Central memory CD4-positive, alpha-beta T cell (primary cell): Measurements from ENCODE around the gene ELOVL3.
"Not testable (repeated sequence)": the region's sequence is repeated elsewhere in the genome, so short reads cannot be mapped to it uniquely, and the experiment has no call there.

Source experiments
- DNase-seq: peaks from one replicate; pipeline ENCODE4 v3.0.0; 2022
- total RNA-seq, 3 experiments: gene quantifications; one replicate each; lab custom pipeline; 2026; lab: John Stamatoyannopoulos, UW

ELOVL3 gene, protein sequence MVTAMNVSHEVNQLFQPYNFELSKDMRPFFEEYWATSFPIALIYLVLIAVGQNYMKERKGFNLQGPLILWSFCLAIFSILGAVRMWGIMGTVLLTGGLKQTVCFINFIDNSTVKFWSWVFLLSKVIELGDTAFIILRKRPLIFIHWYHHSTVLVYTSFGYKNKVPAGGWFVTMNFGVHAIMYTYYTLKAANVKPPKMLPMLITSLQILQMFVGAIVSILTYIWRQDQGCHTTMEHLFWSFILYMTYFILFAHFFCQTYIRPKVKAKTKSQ
- 0 reads per million in 3 experiments for total RNA-seq

DNA sequence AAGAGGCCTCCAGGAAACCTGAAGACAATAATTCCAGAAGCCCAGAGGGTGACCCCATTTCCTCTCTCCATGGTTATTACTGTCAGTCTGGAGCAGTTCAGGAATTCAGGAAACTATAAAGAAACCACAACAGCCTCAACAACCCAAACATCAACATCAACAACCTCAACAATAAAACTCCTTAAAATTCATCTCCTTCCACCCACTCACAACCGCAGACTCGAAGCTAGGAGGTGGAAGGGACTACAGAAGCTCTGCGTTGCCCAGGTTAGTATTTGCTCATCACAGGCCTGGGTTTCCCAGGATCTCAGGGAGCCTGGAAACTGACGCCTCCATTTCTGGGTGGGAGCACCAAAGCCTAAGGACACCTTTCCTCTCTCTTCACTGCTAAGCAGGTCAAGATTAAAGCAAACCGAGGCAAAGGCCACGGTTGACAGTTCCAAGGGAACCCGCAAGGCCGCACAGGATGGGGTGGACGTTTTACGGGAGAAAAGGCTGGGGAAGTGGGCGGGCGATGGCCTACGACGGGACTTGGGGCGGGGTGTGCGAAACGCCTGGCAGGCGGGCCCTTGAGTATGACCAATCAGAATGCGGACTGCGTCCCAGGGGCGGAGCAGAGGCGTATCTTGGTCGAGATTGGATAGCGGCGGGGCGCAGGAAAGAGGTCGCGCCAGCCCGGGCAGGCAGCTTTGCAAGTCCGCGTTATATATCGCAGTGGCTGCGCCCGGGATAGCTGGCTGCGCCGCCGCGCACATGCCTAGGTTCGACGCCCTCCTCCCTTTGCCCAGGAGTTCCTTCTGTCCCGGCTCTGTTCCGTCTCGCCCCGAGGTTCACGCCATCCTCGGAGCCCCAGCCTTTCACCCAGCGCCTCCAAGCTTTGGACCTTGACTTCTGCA, at the start of gene ELOVL3:
ELOVL3 (plus strand) TSS at position 654 of the 896 bp plus-strand sequence. CDS start 250 bp downstream, outside the sequence.
- DNase-seq = peak; percentile 82

DNA sequence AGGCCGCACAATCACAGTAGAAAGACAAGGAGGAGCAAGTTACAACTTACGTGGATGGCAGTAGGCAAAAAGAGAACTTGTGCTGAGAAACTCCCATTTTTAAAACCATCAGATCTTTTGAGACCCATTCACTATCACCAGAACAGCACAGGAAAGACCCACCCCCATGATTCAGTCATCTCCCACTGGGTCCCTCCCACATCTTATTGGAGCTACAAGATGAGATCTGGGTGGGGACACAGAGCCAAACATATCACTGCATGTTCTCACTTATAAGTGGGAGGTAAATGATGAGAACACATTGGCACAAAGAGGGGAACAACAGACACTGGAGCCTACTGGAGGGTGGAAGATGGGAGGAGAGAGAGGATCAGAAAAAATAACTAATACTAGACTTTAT, 41.5 kb upstream of the ELOVL3 start:
- no peak for DNase-seq

DNA sequence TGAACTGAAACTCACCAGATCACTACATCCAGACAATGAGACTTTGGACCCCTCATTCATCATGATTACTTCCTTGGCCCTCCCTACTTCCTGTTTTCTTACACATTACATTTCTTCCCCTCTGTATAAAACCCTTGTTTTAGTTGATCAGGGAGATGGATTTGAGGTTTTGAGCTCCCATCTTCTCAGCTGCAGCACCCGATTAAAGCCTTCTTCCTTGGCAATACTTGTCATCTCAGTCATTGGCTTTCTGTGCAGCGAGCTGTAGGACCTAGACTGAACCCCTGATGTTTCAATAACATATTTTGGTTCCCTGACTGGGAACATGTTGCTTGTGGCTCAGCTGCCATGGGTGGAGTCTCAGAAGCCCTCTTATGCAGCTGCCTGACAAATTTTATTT, 40.8 kb upstream of the ELOVL3 start:
- DNase-seq = no peak

DNA sequence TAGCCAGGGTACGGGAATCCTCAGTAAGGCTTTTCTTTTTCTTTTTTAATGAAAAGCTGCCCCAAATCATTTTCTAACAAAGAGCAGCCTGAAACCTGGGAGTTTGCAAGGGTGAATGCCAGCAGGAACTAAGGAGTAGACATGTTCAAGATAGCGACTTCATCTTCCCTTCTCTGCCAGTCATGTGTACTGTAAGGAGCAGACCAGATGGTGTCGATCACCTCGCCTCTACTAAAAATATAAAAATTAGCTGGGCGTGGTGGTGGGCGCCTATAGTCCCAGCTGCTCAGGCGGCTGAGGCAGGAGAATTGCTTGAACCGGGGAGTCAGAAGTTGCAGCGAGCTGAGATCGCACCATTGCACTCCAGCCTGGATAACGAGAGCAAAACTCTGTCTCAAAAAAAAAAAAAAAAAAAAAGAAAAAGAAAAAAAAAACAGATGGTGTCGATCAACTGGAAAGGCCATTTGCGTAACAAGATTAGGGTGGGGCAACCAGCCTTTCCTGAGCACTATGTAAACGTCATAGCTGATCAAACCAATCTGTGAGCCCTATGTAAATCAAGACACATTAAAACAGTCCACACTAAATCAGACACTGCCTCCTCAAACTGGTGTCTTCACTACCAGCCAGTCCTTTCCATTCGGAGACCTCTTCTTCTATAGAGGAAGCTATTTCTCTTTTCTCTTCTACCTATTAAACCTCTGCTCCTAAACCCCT, 40.1 kb upstream of the ELOVL3 start:
- no peak for DNase-seq

DNA sequence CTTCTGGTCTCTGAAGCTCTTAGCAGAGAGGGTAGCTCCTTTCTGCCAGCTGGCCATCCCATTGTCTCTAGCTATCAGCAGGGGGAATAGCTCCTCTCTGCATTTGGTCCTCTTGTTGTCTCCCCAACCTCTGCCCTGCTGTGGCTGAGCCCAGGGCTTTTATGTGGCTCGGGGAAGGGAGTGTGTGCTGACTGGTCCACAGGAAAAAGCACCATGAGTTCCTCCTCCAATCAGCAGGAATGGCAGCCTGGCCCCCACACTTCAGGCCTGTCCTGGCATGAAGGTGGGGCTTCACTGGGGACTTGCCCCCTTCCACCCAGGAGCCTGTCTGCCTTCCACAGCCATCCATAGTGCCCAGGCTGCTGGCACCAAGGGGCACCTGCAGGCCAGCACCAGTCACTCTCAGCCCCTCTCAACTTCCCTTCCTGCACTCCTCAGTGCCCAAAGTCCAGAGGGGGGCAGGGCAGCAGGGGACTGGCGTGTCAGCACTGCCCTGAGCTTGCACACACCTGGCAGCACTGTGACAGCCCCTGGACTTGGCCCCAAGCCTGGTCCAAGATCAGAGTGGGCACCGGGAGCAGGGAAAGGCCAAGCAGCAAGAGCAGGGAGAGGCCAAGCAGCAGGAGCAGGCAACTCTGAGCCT, 37.7 kb upstream of the ELOVL3 start:
- no peak for DNase-seq

DNA sequence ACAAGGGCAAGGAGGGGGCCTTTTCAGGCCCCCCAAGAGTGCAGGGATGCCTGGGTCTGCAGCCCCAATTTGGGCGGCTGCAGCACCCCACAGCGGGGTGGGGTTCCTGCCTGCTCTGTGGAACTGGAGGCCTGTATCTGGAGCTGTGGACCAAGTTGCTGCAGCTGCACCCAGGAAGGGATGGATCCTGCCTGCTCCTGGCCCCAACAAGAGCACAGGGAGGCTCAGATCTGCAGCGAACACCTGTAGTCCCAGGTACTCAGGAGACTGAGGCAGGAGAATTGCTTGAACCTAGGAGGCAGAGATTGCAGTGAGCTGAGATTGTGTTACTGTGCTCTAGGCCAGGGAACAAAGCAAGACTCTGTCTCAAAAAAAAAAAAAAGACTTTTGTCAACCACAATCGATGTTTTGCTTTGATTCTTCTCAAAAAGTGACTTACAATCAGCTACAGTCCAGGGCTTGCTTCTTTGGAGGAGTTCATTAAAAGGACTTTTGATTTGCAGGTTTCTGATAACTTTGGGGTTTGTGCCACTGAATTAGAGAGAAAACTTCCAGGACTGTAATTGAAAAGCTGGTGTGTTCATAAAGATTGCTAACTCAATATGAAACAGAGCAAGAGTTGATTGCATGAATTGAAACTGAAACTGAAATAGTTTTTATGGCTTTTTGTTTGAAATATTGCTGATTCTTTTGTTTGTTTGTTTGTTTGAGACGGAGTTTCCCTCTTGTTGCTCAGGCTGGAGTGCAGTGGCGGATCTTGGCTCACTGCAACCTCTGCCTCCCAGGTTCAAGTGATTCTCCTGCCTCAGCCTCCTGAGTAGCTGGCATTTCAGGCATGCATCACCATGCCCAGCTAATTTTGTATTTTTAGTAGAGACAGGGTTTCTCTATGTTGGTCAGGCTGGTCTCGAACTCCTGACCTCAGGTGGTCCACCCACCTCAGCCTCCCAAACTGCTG, 36.9 kb upstream of the ELOVL3 start:
- DNase-seq = not testable (repeated sequence)

DNA sequence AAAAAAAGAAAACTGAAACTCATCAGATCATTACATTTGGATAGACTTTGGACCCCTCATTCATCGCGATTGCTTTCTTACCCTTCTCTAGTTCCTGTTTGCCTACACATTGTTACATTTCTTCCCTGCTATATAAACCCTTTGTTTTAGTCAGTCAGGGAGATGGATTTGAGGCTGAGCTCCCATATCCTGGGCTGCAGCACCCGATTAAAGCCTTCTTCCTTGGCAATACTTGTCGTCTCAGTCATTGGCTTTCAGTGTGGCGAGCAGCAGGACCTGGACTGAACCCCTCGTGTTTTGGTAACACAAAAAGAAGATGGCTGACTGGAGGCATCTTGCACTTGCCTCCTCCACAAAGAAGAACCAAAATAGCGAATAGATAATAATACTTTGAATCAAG, 34.1 kb upstream of the ELOVL3 start:
- no peak for DNase-seq

DNA sequence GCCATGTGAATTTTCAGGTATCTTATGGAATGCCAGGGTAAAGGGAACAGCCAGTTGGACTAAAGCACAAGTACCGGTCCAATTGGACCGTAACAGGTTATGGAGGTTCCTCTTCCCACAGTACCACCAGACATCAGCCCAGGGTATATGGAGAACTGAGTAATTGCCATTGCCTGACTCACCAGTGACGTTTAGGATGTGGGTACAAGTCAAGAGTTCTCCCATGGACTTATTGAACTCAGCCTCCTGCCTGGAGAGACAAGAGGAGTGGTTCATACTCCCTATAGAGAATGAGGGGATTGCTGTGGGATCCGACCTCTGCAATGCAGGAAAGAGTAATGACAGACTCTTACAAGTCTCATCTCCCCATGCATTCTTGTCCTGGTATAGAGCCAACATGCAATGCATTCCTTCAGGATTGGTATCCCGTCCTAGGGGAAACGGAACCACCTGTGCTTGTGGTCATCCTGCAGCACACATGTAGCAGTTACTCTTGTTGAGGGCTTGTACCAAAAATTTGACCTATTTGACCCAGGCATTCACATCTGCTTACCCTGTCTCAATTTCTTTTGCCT, 30.7 kb upstream of the ELOVL3 start:
- DNase-seq = no peak

DNA sequence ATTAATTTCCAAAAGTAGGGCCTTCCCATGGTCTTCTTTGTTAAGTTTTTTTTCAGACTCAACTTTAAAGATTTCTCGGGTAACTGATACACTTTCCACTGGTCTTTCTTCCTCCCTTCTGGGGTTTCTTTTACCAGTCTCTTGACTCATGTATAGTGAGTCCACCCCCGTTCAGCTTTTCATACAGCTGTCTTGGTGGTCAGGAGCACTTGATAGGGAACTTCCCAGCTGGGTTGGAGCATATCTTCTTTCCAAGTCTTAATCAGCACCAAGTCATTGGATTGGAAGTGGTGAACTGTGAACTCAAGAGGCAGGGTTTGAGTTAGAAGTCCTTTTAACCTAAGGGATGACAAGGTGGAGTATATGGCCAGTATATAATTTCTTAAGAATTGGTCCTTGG, 29.2 kb upstream of the ELOVL3 start:
- no peak for DNase-seq

DNA sequence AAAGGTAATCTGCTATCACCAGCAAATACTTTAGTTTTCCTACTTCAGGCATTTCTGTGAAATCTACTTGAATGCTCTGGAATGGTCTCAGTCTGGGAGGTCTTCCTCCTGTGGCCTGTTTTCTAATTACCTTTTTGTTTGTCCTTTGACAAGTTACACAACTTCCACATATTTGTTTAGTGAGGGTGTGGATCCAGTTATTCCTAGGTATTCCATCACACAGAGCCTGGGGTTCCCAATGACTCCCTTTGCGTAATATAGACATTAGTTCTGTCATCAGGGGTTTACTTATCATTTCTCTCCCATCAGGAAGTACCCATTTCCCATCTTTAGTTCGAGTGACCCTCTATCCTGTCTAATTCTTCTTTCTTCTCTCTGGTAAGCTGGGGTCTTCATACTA, 28.1 kb upstream of the ELOVL3 start:
- DNase-seq = no peak

DNA sequence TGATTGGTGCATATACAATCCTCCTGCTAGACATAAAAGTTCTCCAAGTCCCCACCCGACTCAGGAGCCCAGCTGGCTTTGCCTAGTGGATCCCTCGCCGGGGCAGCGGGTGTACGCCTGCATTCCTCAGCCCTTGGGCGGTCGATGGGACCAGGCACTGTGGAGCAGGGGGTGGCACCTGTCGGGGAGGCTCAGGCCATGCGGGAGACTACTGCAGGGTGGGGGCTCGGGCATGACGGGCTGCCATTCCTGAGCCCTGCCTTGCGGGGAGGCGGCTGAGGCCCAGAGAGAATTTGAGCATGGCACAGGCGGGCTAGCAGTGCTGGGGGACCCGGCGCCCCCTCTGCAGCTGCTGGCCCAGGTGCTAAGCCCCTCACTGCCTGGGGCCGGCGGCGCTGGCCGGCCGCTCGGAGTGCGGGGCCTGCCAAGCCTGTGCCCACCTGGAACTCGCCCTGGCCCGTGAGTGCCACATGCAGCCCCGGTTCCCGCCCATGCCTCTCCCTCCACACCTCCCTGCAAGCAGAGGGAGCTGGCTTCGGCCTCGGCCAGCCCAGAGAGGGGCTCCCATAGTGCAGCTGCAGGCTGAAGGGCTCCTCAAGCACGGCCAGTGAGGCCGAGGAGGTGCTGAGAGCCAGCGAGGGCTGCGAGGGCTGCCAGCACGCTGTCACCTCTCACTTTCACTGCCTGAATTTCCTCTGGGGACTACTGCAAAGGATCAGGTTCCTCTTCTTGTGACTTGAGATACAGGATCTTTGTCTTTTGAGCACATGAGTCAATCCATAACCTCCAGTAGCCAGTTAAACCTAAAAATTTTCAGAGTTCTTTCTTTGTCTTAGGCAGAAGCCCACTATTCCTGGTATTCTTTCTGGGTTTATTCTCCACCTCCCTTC, 25.1 kb upstream of the ELOVL3 start:
- DNase-seq = no peak

DNA sequence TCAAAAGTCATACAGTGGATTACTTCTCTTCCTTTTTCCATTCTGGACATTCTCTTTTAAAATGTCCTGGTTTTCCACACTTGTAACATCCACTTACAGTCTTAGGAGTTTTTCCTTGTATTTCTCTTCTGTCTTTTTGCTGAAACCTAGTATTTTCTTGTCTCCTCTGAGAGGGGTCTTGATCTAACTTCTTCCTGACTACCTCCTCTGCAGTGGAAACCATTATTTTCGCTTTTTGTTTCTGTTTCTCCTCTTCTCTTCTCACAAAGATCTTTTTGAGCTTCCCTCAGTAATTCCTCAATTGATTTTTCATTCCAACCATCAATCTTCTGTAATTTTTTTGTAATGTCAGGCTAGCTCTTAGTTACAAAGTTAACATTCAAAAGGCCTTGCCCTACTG, 23.7 kb upstream of the ELOVL3 start:
- no peak for DNase-seq

DNA sequence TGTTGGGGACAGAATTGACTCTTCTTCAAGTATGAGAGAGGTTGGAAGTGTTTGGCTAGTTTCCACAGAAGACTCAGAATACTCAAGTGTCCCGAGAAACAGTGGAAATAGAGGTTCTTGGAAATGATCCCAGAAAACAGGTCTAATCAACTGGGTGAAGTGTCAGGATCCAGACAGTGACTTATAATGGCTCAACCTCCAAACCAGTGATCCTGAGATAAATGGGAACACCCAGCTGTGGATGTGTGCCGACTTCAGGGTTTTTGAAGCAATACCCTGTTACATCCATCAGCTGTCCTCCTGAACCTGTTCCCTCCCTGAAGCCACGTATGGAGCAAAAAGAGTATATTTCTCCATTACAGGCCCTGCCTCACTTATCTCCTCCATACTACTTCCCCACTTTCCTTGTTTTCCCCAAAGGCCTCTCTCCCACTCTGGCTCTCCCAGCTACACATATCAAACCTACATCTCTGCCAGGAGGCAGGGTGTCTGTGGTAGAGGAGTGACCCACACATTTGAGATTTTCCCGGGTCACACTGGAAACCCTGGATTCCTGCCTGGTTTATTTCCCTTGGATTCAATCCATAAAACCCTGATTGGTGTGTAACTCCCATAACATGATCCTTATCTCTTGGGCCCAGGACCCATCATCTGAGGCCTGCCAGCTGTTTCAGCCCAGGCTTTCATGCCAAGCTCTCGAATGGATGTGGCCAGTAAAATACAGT, 17.6 kb upstream of the ELOVL3 start:
- DNase-seq = no peak

DNA sequence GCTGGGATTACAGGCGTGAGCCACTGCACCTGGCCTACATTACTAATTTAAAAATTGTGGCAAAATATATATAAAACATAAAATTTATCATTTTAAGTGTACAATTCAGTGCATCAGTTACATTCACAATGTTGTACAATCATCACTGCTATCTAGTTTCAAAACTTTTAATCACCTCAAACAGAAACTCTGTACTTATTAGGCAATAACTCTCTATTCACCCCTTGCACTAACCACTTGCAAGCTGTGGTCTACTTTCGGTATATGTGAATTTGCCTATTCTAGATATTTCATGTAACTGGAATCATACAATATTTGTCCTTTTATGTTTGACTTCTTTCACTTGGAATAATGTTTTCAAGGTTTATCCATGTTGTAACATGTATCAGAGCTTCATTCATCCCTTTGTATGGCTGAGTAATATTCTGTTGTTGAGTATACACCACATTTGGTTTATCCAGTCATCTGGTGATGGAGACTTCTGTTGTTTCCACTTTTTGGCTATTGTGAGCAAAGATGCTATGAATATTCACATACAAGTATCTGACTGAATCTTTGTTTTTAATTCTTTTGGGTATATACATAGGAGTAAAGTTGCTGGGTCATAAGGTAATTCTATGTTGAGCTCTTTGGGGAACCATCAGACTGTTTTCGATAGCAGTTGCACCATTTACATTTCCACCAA, 14.3 kb upstream of the ELOVL3 start:
- no peak for DNase-seq

DNA sequence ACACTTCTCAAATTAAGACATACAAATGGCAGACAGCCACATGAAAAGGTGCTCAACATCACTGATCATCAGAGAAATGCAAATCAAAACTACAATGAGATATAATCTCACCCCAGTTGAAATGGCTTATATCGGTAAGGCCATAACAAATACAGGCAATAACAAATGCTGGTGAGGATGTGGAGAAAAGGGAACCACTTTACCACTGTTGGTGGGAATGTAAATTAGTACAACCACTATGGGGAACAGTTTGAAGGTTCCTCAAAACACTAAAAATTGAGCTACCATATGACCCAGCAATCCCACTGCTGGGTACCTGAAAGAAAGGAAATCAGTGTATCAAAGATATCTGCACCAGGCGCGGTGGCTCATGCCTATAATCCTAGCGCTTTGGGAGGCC, 12.5 kb upstream of the ELOVL3 start:
- not testable (repeated sequence) for DNase-seq

DNA sequence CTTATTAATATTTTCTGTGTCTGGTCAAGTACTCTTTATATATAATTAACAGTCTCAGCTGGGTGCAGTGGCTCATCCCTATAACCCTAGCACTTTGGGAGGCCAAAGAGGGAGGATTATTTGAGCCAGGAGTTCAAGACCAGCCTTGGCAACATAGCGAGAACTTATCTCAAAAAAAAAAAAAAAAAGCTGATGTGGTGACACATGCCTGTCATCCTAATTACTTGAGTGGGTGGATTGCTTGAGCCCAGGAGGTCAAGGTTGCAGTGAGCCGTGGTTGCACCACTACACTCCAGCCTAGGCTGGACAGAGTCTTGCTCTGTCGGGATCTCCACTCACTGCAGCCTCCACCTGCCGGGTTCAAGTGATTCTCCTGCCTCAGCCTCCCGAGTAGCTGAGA, 6.7 kb upstream of the ELOVL3 start:
- no peak for DNase-seq

DNA sequence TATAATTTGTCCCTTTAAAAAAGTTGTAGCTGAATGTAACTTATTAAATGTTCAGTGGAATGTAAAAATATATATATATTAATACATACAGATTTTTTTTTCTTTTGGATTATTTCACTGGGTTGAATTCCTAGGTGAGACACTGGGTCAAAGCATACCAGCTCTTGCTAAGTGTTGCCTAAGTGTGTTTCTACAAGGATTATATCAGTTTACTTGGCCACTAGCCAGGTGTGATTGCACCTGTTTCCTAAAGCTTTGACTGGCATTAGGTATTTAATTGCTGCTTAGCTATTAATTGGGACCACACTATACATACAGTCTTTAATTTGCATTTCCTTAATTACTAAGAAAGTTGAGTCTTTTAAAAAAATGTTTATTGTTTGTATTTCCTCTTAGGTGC, 5.5 kb upstream of the ELOVL3 start:
- DNase-seq = no peak

DNA sequence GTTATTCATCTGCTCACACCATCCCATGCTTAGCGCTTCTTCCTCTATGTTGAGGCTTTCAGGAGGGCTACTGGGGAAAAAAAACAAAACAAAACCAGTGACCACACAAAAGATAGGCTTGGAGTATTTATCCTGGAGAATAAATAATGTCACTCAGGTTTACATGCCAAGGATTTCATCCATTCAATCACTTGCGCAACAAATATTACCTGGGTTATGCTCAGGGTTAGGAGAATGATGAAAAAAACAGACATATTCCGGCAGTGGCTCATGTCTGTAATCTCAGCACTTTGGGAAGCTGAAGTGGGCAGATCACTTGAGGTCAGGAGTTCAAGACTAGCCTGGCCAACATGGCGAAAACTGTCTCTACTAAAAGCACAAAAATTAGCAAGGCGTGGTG, 3.3 kb upstream of the ELOVL3 start:
- DNase-seq = no peak

DNA sequence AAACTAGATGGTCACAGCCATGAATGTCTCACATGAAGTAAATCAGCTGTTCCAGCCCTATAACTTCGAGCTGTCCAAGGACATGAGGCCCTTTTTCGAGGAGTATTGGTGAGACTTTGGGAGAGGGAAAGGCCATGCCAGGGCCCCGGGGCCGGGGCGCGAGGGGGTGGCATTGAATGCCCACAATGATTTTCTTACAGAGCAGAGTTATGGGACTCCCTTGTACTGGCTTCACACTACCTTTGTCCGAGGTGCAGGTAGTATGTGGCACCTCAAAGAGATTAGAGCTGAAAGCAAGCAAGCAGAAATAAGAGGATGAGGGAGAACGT, 407 bp downstream of the ELOVL3 start:
- no peak for DNase-seq
